ENCODE results near the gene PRLHR. TPM values are rescaled to one million over a fixed set of nuclear protein-coding genes. Genes with fewer than 3 reads are reported as not detected.

PRLHR gene
- total RNA-seq, 1 donor = not detected

GRCh38 chr10:118595064-118595420, 406 bp downstream of the PRLHR start:
- no peaks in the 10 kb centered on the region for H3K9me3 ChIP-seq (ENCODE audit: low read depth, low read length)
- no peak overlapping the region for H3K4me3 ChIP-seq (ENCODE audit: insufficient read depth, low read length)
- DNase-seq (ENCODE audit: insufficient read length, low spot score, missing footprints) = no peak
- H3K27ac ChIP-seq (ENCODE audit: low read depth, low read length) = no peak overlapping the region
- no peaks in the 10 kb centered on the region for H4K20me1 ChIP-seq (ENCODE audit: insufficient read depth, low read length)
- H3K79me2 ChIP-seq (ENCODE audit: insufficient read depth, low read length) = no peaks in the 10 kb centered on the region
- H2AFZ ChIP-seq (ENCODE audit: low read length) = no peak overlapping the region
- no peak overlapping the region for H3K4me2 ChIP-seq (ENCODE audit: insufficient read depth, low read length)
- TF ChIP-seq CTCF (IDR thresholded peaks at IDR 0.05; ENCODE audit: extremely low read depth, low read depth, low read length) = no peak
- no peaks in the 10 kb centered on the region for H3K4me1 ChIP-seq (ENCODE audit: insufficient read depth, low read length)
- no peaks in the 10 kb centered on the region for H3K36me3 ChIP-seq (ENCODE audit: insufficient read depth, low read length)
- H3K27me3 ChIP-seq (ENCODE audit: insufficient read depth, low read length) = peaks cover 28% of the 10 kb centered on the region

- H3K27ac ChIP-seq (ENCODE audit: low read depth, low read length) = no peak overlapping the region
- peak; percentile 20 for TF ChIP-seq CTCF (IDR thresholded peaks at IDR 0.05; ENCODE audit: extremely low read depth, low read depth, low read length)
- H4K20me1 ChIP-seq (ENCODE audit: insufficient read depth, low read length) = no peaks in the 10 kb centered on the region
- no peak overlapping the region for H2AFZ ChIP-seq (ENCODE audit: low read length)
- peak; percentile 91 for DNase-seq (ENCODE audit: insufficient read length, low spot score, missing footprints)
- no peaks in the 10 kb centered on the region for H3K36me3 ChIP-seq (ENCODE audit: insufficient read depth, low read length)
- H3K4me1 ChIP-seq (ENCODE audit: insufficient read depth, low read length) = no peaks in the 10 kb centered on the region
- H3K4me2 ChIP-seq (ENCODE audit: insufficient read depth, low read length) = no peak overlapping the region
- peaks cover 28% of the 10 kb centered on the region for H3K27me3 ChIP-seq (ENCODE audit: insufficient read depth, low read length)
- H3K9me3 ChIP-seq (ENCODE audit: low read depth, low read length) = no peaks in the 10 kb centered on the region
- H3K4me3 ChIP-seq (ENCODE audit: insufficient read depth, low read length) = no peak overlapping the region
- H3K79me2 ChIP-seq (ENCODE audit: insufficient read depth, low read length) = no peaks in the 10 kb centered on the region
Measured at GRCh38 chr10:118594392-118595063, 920 bp downstream of the PRLHR start.

- TF ChIP-seq CTCF (IDR thresholded peaks at IDR 0.05; ENCODE audit: extremely low read depth, low read depth, low read length) = no peak
- no peaks in the 10 kb centered on the region for H3K36me3 ChIP-seq (ENCODE audit: insufficient read depth, low read length)
- H3K79me2 ChIP-seq (ENCODE audit: insufficient read depth, low read length) = no peaks in the 10 kb centered on the region
- no peaks in the 10 kb centered on the region for H4K20me1 ChIP-seq (ENCODE audit: insufficient read depth, low read length)
- no peaks in the 10 kb centered on the region for H3K4me1 ChIP-seq (ENCODE audit: insufficient read depth, low read length)
- DNase-seq (ENCODE audit: insufficient read length, low spot score, missing footprints) = no peak
- H3K27ac ChIP-seq (ENCODE audit: low read depth, low read length) = no peak overlapping the region
- no peak overlapping the region for H3K4me2 ChIP-seq (ENCODE audit: insufficient read depth, low read length)
- no peaks in the 10 kb centered on the region for H3K9me3 ChIP-seq (ENCODE audit: low read depth, low read length)
- no peak overlapping the region for H2AFZ ChIP-seq (ENCODE audit: low read length)
- H3K4me3 ChIP-seq (ENCODE audit: insufficient read depth, low read length) = no peak overlapping the region
- peaks cover 28% of the 10 kb centered on the region for H3K27me3 ChIP-seq (ENCODE audit: insufficient read depth, low read length)
Measured at GRCh38 chr10:118592675-118593330, 2.6 kb downstream of the PRLHR start.

- no peak overlapping the region for H2AFZ ChIP-seq (ENCODE audit: low read length)
- H3K4me1 ChIP-seq (ENCODE audit: insufficient read depth, low read length) = no peaks in the 10 kb centered on the region
- DNase-seq (ENCODE audit: insufficient read length, low spot score, missing footprints) = no peak
- no peaks in the 10 kb centered on the region for H3K79me2 ChIP-seq (ENCODE audit: insufficient read depth, low read length)
- TF ChIP-seq CTCF (IDR thresholded peaks at IDR 0.05; ENCODE audit: extremely low read depth, low read depth, low read length) = no peak
- no peaks in the 10 kb centered on the region for H3K9me3 ChIP-seq (ENCODE audit: low read depth, low read length)
- H3K4me2 ChIP-seq (ENCODE audit: insufficient read depth, low read length) = no peak overlapping the region
- no peaks in the 10 kb centered on the region for H4K20me1 ChIP-seq (ENCODE audit: insufficient read depth, low read length)
- H3K4me3 ChIP-seq (ENCODE audit: insufficient read depth, low read length) = no peak overlapping the region
- no peaks in the 10 kb centered on the region for H3K36me3 ChIP-seq (ENCODE audit: insufficient read depth, low read length)
- no peak overlapping the region for H3K27ac ChIP-seq (ENCODE audit: low read depth, low read length)
- H3K27me3 ChIP-seq (ENCODE audit: insufficient read depth, low read length) = peaks cover 13% of the 10 kb centered on the region
Measured at GRCh38 chr10:118590334-118590733, 5.1 kb downstream of the PRLHR start.
